GM12878 (cell line): ENCODE data around the gene SPATA6. TPM values are rescaled to one million over a fixed set of nuclear protein-coding genes. Genes with fewer than 3 reads are reported as not detected.

ENCODE experiments used
- ATAC-seq: fragments of 200-7000 bp; cut with Tn5 transposase; 3 replicates; pipeline ENCODE4 v1.9.1; 2020; ENCODE audit warnings: mild to moderate bottlenecking, moderate library complexity
- BruUV-seq: library from RNA; stranded (reverse); fragments of 400-500 nt; replicated peaks from 2 replicates; lab custom pipeline; 2021; lab: Mats Ljungman, UMichigan
- CTCF ChIA-PET: fragments of 300-600 bp; sonication (Branson Sonifier 250); formaldehyde crosslinking; extraction: SDS; loops from one replicate; lab custom pipeline; 2021; ENCODE audit warnings: inconsistent platforms; lab: Yijun Ruan, JAX
- POLR2A ChIA-PET: fragments of 350-600 bp; formaldehyde crosslinking; extraction: SDS; loops from one replicate; lab custom pipeline; 2021; ENCODE audit warnings: inconsistent platforms; lab: Charles Lee
- RAD21 ChIA-PET: fragments of 300-600 bp; sonication (Branson Sonifier 250); formaldehyde crosslinking; loops from one replicate; lab custom pipeline; 2023; ENCODE audit warnings: antibody characterized with exemption; ENCODE audit not compliant: unreplicated experiment; lab: Charles Lee
- SMC1A ChIA-PET: fragments of 300-600 bp; sonication (Branson Sonifier 250); formaldehyde crosslinking; loops from one replicate; lab custom pipeline; 2023; ENCODE audit not compliant: unreplicated experiment, uncharacterized antibody; lab: Charles Lee
- DNase-seq: peaks from one replicate; pipeline ENCODE4 v3.0.0-alpha.2; 2011; ENCODE audit warnings: low read depth, low spot score
- FAIRE-seq: peaks from 3 replicates; lab custom pipeline; 2011; peaks lifted over from hg19 to GRCh38; lab: Jason Lieb, UNC
- H2AFZ ChIP-seq: 2 replicates; pipeline ENCODE4 v1.6.0; 2011; ENCODE audit warnings: low read depth, low read length, control low read depth; ENCODE audit not compliant: control insufficient read depth
- H3K27ac ChIP-seq: 2 replicates; pipeline ENCODE4 v1.5.1; 2011; ENCODE audit warnings: control low read depth; ENCODE audit not compliant: control insufficient read depth, insufficient read depth
- H3K27me3 ChIP-seq, 2 experiments: replicated peaks in 1 of 2; 2 replicates each; pipeline versions ENCODE4 v1.6.0 to v1.6.1; 2011; ENCODE audit warnings: low read length in 1 of 2; ENCODE audit not compliant: control insufficient read depth in 2 of 2, insufficient read depth in 2 of 2
- H3K36me3 ChIP-seq, 2 experiments: 2 replicates each; pipeline ENCODE4 v1.5.1; 2011; ENCODE audit warnings: low read length in 1 of 2; ENCODE audit not compliant: control insufficient read depth in 2 of 2, insufficient read depth in 2 of 2
- H3K4me1 ChIP-seq: 2 replicates; pipeline ENCODE4 v1.6.1; 2011; ENCODE audit warnings: mild to moderate bottlenecking, low read length, moderate library complexity, mixed read lengths; ENCODE audit not compliant: control insufficient read depth, insufficient read depth
- H3K4me2 ChIP-seq: 2 replicates; pipeline ENCODE4 v1.6.0; 2011; ENCODE audit warnings: control low read depth; ENCODE audit not compliant: control insufficient read depth, insufficient read depth
- H3K4me3 ChIP-seq: fragments of 200-600 bp; sonication (generic); 2 replicates; pipeline ENCODE4 v1.5.1; 2016
- H3K79me2 ChIP-seq: 2 replicates; pipeline ENCODE4 v1.6.0; 2011; ENCODE audit warnings: low read length; ENCODE audit not compliant: control insufficient read depth, insufficient read depth
- H3K9ac ChIP-seq: 2 replicates; pipeline ENCODE4 v1.8.0; 2011; ENCODE audit warnings: low read length, control low read depth, mixed read lengths; ENCODE audit not compliant: control insufficient read depth, insufficient read depth
- H3K9me3 ChIP-seq: replicated peaks from 3 replicates; pipeline ENCODE4 v1.5.1; 2011; ENCODE audit warnings: mild to moderate bottlenecking, low read length; ENCODE audit not compliant: control insufficient read depth, insufficient read depth
- H4K20me1 ChIP-seq: 2 replicates; pipeline ENCODE4 v1.6.0; 2011; ENCODE audit not compliant: control insufficient read depth, insufficient read depth
- POLR2AphosphoS2 ChIP-seq: IDR thresholded peaks from 2 replicates; pipeline ENCODE4 v1.6.1; 2011; ENCODE audit warnings: low read depth, mild to moderate bottlenecking, low read length, improper control_type of control experiment, moderate library complexity
- RFX5 ChIP-seq: IDR thresholded peaks from 2 replicates; pipeline ENCODE4 v1.6.1; 2011; ENCODE audit warnings: low read depth, low read length, improper control_type of control experiment
- SREBF1 ChIP-seq: IDR thresholded peaks from 2 replicates; pipeline ENCODE4 v1.6.1; 2012; ENCODE audit warnings: mild to moderate bottlenecking, low read length
- TCF3 ChIP-seq: IDR thresholded peaks from 2 replicates; pipeline ENCODE4 v1.6.1; 2012; ENCODE audit warnings: low read depth, mild to moderate bottlenecking, low read length, borderline replicate concordance; ENCODE audit not compliant: insufficient read depth
- ZNF622 ChIP-seq: fragments of 450-650 bp; IDR thresholded peaks from 2 replicates; pipeline ENCODE4 v1.6.1; 2017; ENCODE audit warnings: mild to moderate bottlenecking, inconsistent platforms
- WGBS: methylation state at CpG from one replicate; pipeline ENCODE4 v1.1.6; 2016; ENCODE audit warnings: low lambda C conversion rate; ENCODE audit not compliant: insufficient replicate concordance, insufficient coverage; ENCODE audit errors: missing lambda C conversion rate; 5-methylcytosine and 5-hydroxymethylcytosine counted together
- in situ Hi-C: fragments of 300-500 bp; cut with MboI; formaldehyde crosslinking; loops from 9 replicates; pipeline ENCODE4 v1.14.3; 2018; ENCODE audit warnings: mixed read lengths
- intact Hi-C: fragments of 100-400 bp; cut with micrococcal nuclease; formaldehyde crosslinking; loops from one replicate; pipeline ENCODE4 v1.14.2; 2022; ENCODE audit not compliant: unreplicated experiment
- polyA plus RNA-seq, 11 experiments: library from polyadenylated mRNA; depleted of rRNA in 4 of 11; unstranded in 6 of 11; stranded (reverse) in 5 of 11; fragments of >200 nt; fragmentation: Nextera tagmentation in 4 of 11; fragmentation: Illumina TruSeq in 1 of 11; extraction: Ambion mirVana in 4 of 11; extraction: Trizol in 1 of 11; gene quantifications; 1 replicate in 1 of 11; 2 replicates in 10 of 11; pipeline versions ENCODE4 v1.2.1 to v1.2.3, GENCODE V29; 2011 to 2016; ENCODE audit warnings: inconsistent platforms in 2 of 11, missing spikeins in 2 of 11, low read depth in 1 of 11
- total RNA-seq, 4 experiments: library from RNA; depleted of rRNA in 3 of 4; stranded (reverse); fragments of >200 nt in 3 of 4; fragmentation: Illumina TruSeq in 1 of 4; extraction: Trizol in 1 of 4; gene quantifications; 2 replicates each; pipeline versions ENCODE4 v1.2.1 to v1.2.3, GENCODE V29; 2013 to 2021

The SPATA6 gene
- total and polyA plus RNA-seq, 10 of the 15 experiments (the other 5 are each of a cell fraction or from before 2014, with no cell fraction given), result 0.29 TPM; not detected in 9

DNA sequence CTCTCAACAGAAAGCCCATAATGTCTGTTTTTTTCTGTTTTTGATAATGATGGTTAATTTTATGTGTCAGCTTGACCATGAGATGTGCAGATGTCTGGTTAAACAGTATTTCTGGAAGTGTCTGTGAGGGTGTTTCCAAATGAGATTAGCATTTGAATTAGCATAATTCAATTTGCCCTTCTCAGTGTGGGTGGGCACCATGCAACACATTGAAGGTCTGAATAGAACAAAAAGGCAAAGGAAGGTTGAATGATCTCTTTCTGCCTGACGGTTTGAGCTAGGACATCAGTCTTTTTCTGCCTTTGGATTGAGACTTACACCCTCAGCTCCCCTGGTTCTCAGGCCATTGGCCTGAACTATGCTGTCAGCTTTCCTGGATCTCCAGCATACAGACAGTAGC, 34.9 kb upstream of the SPATA6 start (continued):
- TF ChIP-seq SREBF1 (no peak), POLR2AphosphoS2 (no peak), ZNF622 (no peak), RFX5 (no peak)

DNA sequence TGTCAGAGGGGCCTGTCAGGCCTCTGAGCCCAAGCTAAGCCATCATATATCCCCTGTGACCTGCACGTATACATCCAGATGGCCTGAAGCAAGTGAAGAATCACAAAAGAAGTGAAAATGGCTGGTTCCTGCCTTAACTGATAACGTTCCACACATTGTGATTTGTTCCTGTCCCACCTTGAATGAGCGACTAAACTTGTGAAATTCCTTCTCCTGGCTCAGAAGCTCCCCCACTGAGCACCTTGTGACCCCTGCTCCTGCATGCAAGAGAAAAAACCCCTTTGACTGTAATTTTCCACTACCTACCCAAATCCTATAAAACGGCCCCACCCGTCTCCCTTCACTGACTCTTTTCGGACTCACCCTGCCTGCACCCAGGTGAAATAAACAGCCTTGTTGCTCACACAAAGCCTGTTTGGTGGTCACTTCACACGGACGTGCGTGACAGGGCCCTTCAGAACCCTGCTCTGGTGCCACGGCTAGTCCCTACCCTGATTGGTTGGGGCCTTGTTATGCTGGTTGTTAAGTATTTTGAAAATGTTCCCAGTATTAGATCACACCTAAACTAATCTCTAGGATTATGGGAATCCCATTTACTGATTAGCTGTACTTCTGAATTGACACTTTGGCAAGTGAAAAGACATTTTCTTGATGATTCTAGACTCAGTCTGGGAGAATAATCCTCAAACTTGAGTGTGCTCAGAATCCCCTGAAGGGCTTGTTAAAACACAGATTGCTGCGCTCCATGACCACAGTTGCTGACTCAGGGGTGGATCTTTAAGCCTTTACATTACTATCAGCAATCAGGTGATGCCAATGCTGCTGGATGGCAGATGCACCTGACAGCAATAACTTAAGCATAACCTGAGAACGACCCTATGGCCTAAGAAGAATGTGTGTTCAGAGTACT, 28.8 kb upstream of the SPATA6 start:
- Histone ChIP-seq H2AFZ (no peak overlapping the region), H3K9me3 (no peaks in the 10 kb centered on the region), H4K20me1 (no peaks in the 10 kb centered on the region), H3K4me3 (no peak overlapping the region), H3K4me2 (no peak overlapping the region), H3K9ac (no peak overlapping the region), H3K36me3 (no peaks in the 10 kb centered on the region), H3K27me3 (no peaks in the 10 kb centered on the region), H3K4me1 (no peaks in the 10 kb centered on the region), H3K79me2 (no peaks in the 10 kb centered on the region), H3K27ac (no peak overlapping the region)
- BruUV-seq, result no TSS peak
- no peak for TF ChIP-seq TCF3
- intact Hi-C loops, result no loop called here
- FAIRE-seq (no peak), ATAC-seq (no peak), DNase-seq (no peak)
- SMC1A ChIA-PET, result no interaction called here
- WGBS, result 14% methylated on average over 11 of the region's 12 CpGs
- in situ Hi-C loops, result no loop called here
- CTCF ChIA-PET, result interaction anchor here (1.9 kb wide), 1 partner anchor 19 kb away, joined by 6 read pairs; no protein-coding TSS in a partner anchor
- RAD21 ChIA-PET, result no interaction called here
- POLR2A ChIA-PET, result no interaction called here
